ENCODE measurements around the gene ETNK1. TPM values are rescaled to one million over a fixed set of nuclear protein-coding genes. Genes with fewer than 3 reads are reported as not detected.

Gene ETNK1
- total RNA-seq, 2 experiments from 2014 or later, result 24.3 to 26.4 TPM

DNA sequence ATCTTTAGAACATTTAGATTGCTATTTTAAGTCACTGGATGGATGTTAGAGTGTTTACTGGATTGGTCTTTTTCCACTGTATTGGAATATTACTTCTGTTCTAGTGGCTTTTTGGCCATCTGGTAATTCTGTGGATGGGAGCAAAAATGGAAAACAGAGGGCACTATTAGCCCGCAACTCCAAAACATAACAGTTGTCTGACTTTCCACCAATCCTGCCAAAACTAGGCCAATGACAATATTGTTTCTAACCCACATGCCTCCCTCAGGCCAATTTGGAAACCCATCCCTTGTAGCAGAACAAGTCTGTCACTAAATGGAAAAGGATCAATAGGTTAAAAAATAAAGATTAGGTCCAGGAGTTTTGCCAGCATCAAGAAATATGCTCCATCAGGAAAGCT lies 97.8 kb downstream of the ETNK1 start:
- TF ChIP-seq CTCF (IDR thresholded peaks at IDR 0.05), result no peak
- Histone ChIP-seq H3K9me3 (ENCODE audit: control insufficient read depth in 1 of 2, insufficient read depth in 1 of 2, low read length in 2 of 2) (no peaks in the 10 kb centered on the region), H3K4me1 (ENCODE audit: insufficient read depth, low read length) (no peaks in the 10 kb centered on the region), H3K27ac (ENCODE audit: low read depth in 1 of 2, low read length in 2 of 2) (no peak overlapping the region), H3K27me3 (ENCODE audit: control insufficient read depth in 1 of 2, insufficient read depth in 2 of 2, low read length in 2 of 2) (peaks cover 0 to 5% of the 10 kb centered on the region in 2 experiments), H3K4me3 (ENCODE audit: low read length) (no peak overlapping the region), H3K36me3 (ENCODE audit: insufficient read depth, low read length) (no peaks in the 10 kb centered on the region)
- ChIA-PET CTCF (no interaction called here), POLR2A (no interaction called here)
- no peak overlapping the region for H3K27ac Mint-ChIP-seq
- H3K9me3 Mint-ChIP-seq, result no peaks in the 10 kb centered on the region
- H3K4me3 Mint-ChIP-seq, result no peak overlapping the region
- no peaks in the 10 kb centered on the region for H3K36me3 Mint-ChIP-seq (ENCODE audit: low read depth)
- DNase-seq, result no peak
- ATAC-seq (ENCODE audit: poor library complexity), result no peak
- H3K4me1 Mint-ChIP-seq (ENCODE audit: low read depth), result no peaks in the 10 kb centered on the region
- H3K27me3 Mint-ChIP-seq, result peaks cover 35% of the 10 kb centered on the region
- intact Hi-C loops (cut with DNase I, micrococcal nuclease), result no loop called here

- Mint-ChIP-seq H3K36me3 (ENCODE audit: low read depth) (no peaks in the 10 kb centered on the region), H3K4me3 (no peak overlapping the region), H3K27ac (no peak overlapping the region), H3K27me3 (peaks cover 14% of the 10 kb centered on the region), H3K4me1 (ENCODE audit: low read depth) (no peaks in the 10 kb centered on the region), H3K9me3 (no peaks in the 10 kb centered on the region)
- Histone ChIP-seq H3K4me1 (ENCODE audit: insufficient read depth, low read length) (no peaks in the 10 kb centered on the region), H3K9me3 (ENCODE audit: control insufficient read depth in 1 of 2, insufficient read depth in 1 of 2, low read length in 2 of 2) (no peaks in the 10 kb centered on the region), H3K27ac (ENCODE audit: low read depth in 1 of 2, low read length in 2 of 2) (no peak overlapping the region), H3K36me3 (ENCODE audit: insufficient read depth, low read length) (no peaks in the 10 kb centered on the region), H3K4me3 (ENCODE audit: low read length) (no peak overlapping the region), H3K27me3 (ENCODE audit: control insufficient read depth in 1 of 2, insufficient read depth in 2 of 2, low read length in 2 of 2) (peaks cover 0 to 5% of the 10 kb centered on the region in 2 experiments)
- CTCF ChIA-PET, result no interaction called here
- intact Hi-C loops (cut with DNase I, micrococcal nuclease), result no loop called here
- no peak for ATAC-seq (ENCODE audit: poor library complexity)
- no peak for TF ChIP-seq CTCF (IDR thresholded peaks at IDR 0.05)
- POLR2A ChIA-PET, result no interaction called here
- no peak for DNase-seq
Measured at GRCh38 chr12:22728987-22729386, 104.0 kb downstream of the ETNK1 start.

GRCh38 chr12:22729431-22729956 lies 104.5 kb downstream of the ETNK1 start:
- intact Hi-C loops (cut with DNase I, micrococcal nuclease), result no loop called here
- Histone ChIP-seq H3K4me1 (ENCODE audit: insufficient read depth, low read length) (no peaks in the 10 kb centered on the region), H3K36me3 (ENCODE audit: insufficient read depth, low read length) (no peaks in the 10 kb centered on the region), H3K4me3 (ENCODE audit: low read length) (no peak overlapping the region), H3K27ac (ENCODE audit: low read depth in 1 of 2, low read length in 2 of 2) (no peak overlapping the region), H3K27me3 (ENCODE audit: control insufficient read depth in 1 of 2, insufficient read depth in 2 of 2, low read length in 2 of 2) (peaks cover 0 to 5% of the 10 kb centered on the region in 2 experiments), H3K9me3 (ENCODE audit: control insufficient read depth in 1 of 2, insufficient read depth in 1 of 2, low read length in 2 of 2) (no peaks in the 10 kb centered on the region)
- TF ChIP-seq CTCF (IDR thresholded peaks at IDR 0.05), result no peak
- Mint-ChIP-seq H3K4me1 (ENCODE audit: low read depth) (no peaks in the 10 kb centered on the region), H3K4me3 (no peak overlapping the region), H3K27me3 (peaks cover 10% of the 10 kb centered on the region), H3K9me3 (no peaks in the 10 kb centered on the region), H3K27ac (no peak overlapping the region), H3K36me3 (ENCODE audit: low read depth) (no peaks in the 10 kb centered on the region)
- ATAC-seq (ENCODE audit: poor library complexity), result no peak
- no peak for DNase-seq
- POLR2A ChIA-PET, result no interaction called here
- CTCF ChIA-PET, result no interaction called here

All from CD4-positive, alpha-beta T cell (primary cell).